ENCODE data around the gene RIOK1.
"Not testable (repeated sequence)": the region's sequence is repeated elsewhere in the genome, so short reads cannot be mapped to it uniquely, and the experiment has no call there.

DNA sequence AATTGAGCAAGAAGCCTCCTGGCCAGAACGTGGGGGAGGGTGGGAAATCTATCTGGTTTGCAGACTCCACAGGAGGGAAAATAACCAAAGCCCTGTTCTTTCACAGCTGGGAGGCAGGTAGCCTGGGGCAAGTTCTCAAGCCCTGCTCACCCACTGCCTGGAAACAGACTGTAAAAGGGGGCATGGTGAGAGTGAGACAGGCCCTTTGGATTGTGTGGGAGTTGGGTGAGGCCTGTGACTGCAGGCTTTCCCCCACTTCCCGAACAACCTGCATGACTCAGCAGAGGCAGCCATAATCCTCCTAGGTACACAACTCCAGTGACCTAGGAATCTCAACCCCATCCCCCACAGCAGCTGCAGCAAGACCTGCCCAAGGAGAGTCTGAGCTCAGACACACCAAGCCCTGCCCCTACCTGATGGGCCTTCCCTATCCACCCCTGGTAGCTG, 42.0 kb upstream of the RIOK1 start:
- TF ChIP-seq, protein P1, sequence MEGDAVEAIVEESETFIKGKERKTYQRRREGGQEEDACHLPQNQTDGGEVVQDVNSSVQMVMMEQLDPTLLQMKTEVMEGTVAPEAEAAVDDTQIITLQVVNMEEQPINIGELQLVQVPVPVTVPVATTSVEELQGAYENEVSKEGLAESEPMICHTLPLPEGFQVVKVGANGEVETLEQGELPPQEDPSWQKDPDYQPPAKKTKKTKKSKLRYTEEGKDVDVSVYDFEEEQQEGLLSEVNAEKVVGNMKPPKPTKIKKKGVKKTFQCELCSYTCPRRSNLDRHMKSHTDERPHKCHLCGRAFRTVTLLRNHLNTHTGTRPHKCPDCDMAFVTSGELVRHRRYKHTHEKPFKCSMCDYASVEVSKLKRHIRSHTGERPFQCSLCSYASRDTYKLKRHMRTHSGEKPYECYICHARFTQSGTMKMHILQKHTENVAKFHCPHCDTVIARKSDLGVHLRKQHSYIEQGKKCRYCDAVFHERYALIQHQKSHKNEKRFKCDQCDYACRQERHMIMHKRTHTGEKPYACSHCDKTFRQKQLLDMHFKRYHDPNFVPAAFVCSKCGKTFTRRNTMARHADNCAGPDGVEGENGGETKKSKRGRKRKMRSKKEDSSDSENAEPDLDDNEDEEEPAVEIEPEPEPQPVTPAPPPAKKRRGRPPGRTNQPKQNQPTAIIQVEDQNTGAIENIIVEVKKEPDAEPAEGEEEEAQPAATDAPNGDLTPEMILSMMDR (IDR thresholded peaks at IDR 0.05): not testable (repeated sequence)
- not testable (repeated sequence) for TF ChIP-seq POLR2A (IDR thresholded peaks at IDR 0.05)
